B cell (primary cell): ENCODE data around the gene ARHGEF7. TPM values are rescaled to one million over a fixed set of nuclear protein-coding genes. Genes with fewer than 3 reads are reported as not detected.

Experiments used
- ATAC-seq: fragments of 200-7000 bp; cut with Tn5 transposase; one replicate; pipeline ENCODE4 v1.10.0; 2021; ENCODE audit warnings: low read depth, mild to moderate bottlenecking, moderate number of reproducible peaks, moderate library complexity
- CTCF ChIA-PET: fragments of 350-600 bp; sonication (Branson Sonifier 250); formaldehyde crosslinking; loops from one replicate; lab custom pipeline; 2021; ENCODE audit warnings: antibody characterized with exemption, inconsistent platforms; lab: Charles Lee
- POLR2A ChIA-PET: fragments of 350-600 bp; sonication (Branson Sonifier 250); formaldehyde crosslinking; loops from one replicate; lab custom pipeline; 2021; ENCODE audit warnings: antibody characterized with exemption; lab: Charles Lee
- DNase-seq: peaks from one replicate; pipeline ENCODE4 v3.0.0; 2013
- H2AFZ ChIP-seq: 2 replicates; pipeline ENCODE4 v1.6.1; 2012; ENCODE audit warnings: mild to moderate bottlenecking, low read depth, low read length; ENCODE audit not compliant: insufficient read depth, poor library complexity, severe bottlenecking
- H3K27ac ChIP-seq, 2 donors: 1 replicate in 1 of 2; 2 replicates in 1 of 2; pipeline ENCODE4 v1.5.1; 2012 to 2013; ENCODE audit warnings: low read length in 2 of 2, mild to moderate bottlenecking in 2 of 2, moderate library complexity in 1 of 2
- H3K27me3 ChIP-seq, 4 experiments: fragments of 200-600 bp in 1 of 4; sonication (generic) in 1 of 4; replicated peaks in 1 of 4; 1 replicate in 2 of 4; 2 replicates in 2 of 4; pipeline versions ENCODE4 v1.6.1 to v1.7.0; 2013 to 2016; ENCODE audit warnings: low read length in 3 of 4, mild to moderate bottlenecking in 2 of 4, mixed read lengths in 1 of 4, moderate library complexity in 1 of 4; ENCODE audit not compliant: insufficient read depth in 4 of 4, control insufficient read depth in 3 of 4; ENCODE audit errors: control extremely low read depth in 1 of 4
- H3K36me3 ChIP-seq, 2 experiments: replicated peaks in 1 of 2; 1 replicate in 1 of 2; 2 replicates in 1 of 2; pipeline versions ENCODE4 v1.6.1 to v1.7.1; 2013; ENCODE audit warnings: low read length in 1 of 2; ENCODE audit not compliant: insufficient read depth in 2 of 2, control insufficient read depth in 1 of 2; ENCODE audit errors: control extremely low read depth in 1 of 2, extremely low read depth in 1 of 2
- H3K4me1 ChIP-seq, 2 donors: fragments of 200-600 bp in 1 of 2; sonication (generic) in 1 of 2; 1 replicate in 1 of 2; 2 replicates in 1 of 2; pipeline versions ENCODE4 v1.5.1 to v1.6.1; 2013 to 2017; ENCODE audit warnings: low read length in 2 of 2; ENCODE audit not compliant: control insufficient read depth in 2 of 2, insufficient read depth in 2 of 2
- H3K4me2 ChIP-seq: replicated peaks from 2 replicates; pipeline ENCODE3; 2012; ENCODE audit warnings: mild to moderate bottlenecking, low read depth, low read length; ENCODE audit not compliant: poor library complexity, severe bottlenecking
- H3K4me3 ChIP-seq, 5 experiments: fragments of 200-600 bp in 1 of 5; sonication (generic) in 1 of 5; 1 replicate in 3 of 5; 2 replicates in 2 of 5; pipeline versions ENCODE4 v1.5.1 to v1.7.0; 2011 to 2016; ENCODE audit warnings: low read length in 4 of 5, mild to moderate bottlenecking in 4 of 5, low read depth in 2 of 5, control low read depth in 1 of 5, moderate library complexity in 1 of 5; ENCODE audit not compliant: insufficient read depth in 1 of 5; ENCODE audit errors: control extremely low read depth in 1 of 5, extremely low read depth in 1 of 5
- H3K79me2 ChIP-seq: fragments of 200-600 bp; sonication (generic); one replicate; pipeline ENCODE4 v1.6.0; 2016; ENCODE audit warnings: low read length; ENCODE audit not compliant: control insufficient read depth, insufficient read depth
- H3K9ac ChIP-seq: fragments of 200-600 bp; sonication (generic); 2 replicates; pipeline ENCODE4 v1.6.1; 2017; ENCODE audit warnings: mild to moderate bottlenecking, low read length, moderate library complexity
- H3K9me3 ChIP-seq, 3 donors: one replicate each; pipeline versions ENCODE4 v1.6.1 to v1.7.1; 2013; ENCODE audit warnings: low read length in 2 of 3; ENCODE audit not compliant: control insufficient read depth in 2 of 3, insufficient read depth in 1 of 3; ENCODE audit errors: control extremely low read depth in 1 of 3
- H4K20me1 ChIP-seq: 2 replicates; pipeline ENCODE4 v1.6.0; 2012; ENCODE audit warnings: mild to moderate bottlenecking, low read length; ENCODE audit not compliant: insufficient read depth, control insufficient read depth, poor library complexity, severe bottlenecking
- H3K27ac Mint-ChIP-seq: one replicate; pipeline ENCODE4 v1.8.0; 2021; ENCODE audit warnings: mixed read lengths
- H3K27me3 Mint-ChIP-seq: one replicate; pipeline ENCODE4 v1.8.0; 2021; ENCODE audit warnings: mixed read lengths
- H3K4me1 Mint-ChIP-seq: one replicate; pipeline ENCODE4 v1.8.0; 2021; ENCODE audit warnings: mixed read lengths
- H3K4me3 Mint-ChIP-seq: one replicate; pipeline ENCODE4 v1.8.0; 2021; ENCODE audit warnings: mixed read lengths
- H3K9me3 Mint-ChIP-seq: one replicate; pipeline ENCODE4 v1.8.0; 2022; ENCODE audit warnings: mixed read lengths; ENCODE audit not compliant: insufficient read depth
- CTCF ChIP-seq: fragments of 200-600 bp; IDR thresholded peaks from one replicate; pipeline ENCODE4 v1.8.0; 2022; ENCODE audit warnings: antibody characterized with exemption, mild to moderate bottlenecking
- EZH2 ChIP-seq: IDR thresholded peaks from 2 replicates; pipeline ENCODE4 v1.6.1; 2012; ENCODE audit warnings: borderline replicate concordance, low read depth, mild to moderate bottlenecking, moderate library complexity, low read length; ENCODE audit not compliant: insufficient read depth, poor library complexity, severe bottlenecking
- WGBS: methylation state at CpG from one replicate; pipeline ENCODE4 v1.1.5; 2013; ENCODE audit warnings: missing lambda C conversion rate; ENCODE audit not compliant: insufficient coverage; 5-methylcytosine and 5-hydroxymethylcytosine counted together
- intact Hi-C: fragments of 100-400 bp; cut with micrococcal nuclease; formaldehyde crosslinking; loops from one replicate; pipeline ENCODE4 v1.10.0; 2022
- polyA plus RNA-seq: library from polyadenylated mRNA; depleted of rRNA; stranded (reverse); fragments of >200 nt; gene quantifications from 2 replicates; pipeline ENCODE4 v1.2.3, GENCODE V29; 2012
- total RNA-seq, 2 donors: library from RNA; stranded (reverse); fragments of 120-200 nt in 1 of 2; gene quantifications; 1 replicate in 1 of 2; 2 replicates in 1 of 2; pipeline versions ENCODE4 v1.2.3 to v1.2.4, GENCODE V29; 2013 to 2022

ARHGEF7 gene
- total and polyA plus RNA-seq, 2 donors (not counting 1 experiment from before 2014, with no cell fraction given), result 62.3 to 125 TPM

GRCh38 chr13:111258637-111259036 is 143.5 kb downstream of the ARHGEF7 start:
- ChIA-PET CTCF (no interaction called here), POLR2A (no interaction called here)
- Histone ChIP-seq H3K4me1 (no peaks in the 10 kb centered on the region), H3K4me2 (no peak overlapping the region), H3K9ac (no peak overlapping the region), H4K20me1 (peaks cover 33% of the 10 kb centered on the region), H3K4me3 (no peak overlapping the region), H3K79me2 (peaks cover 29% of the 10 kb centered on the region), H3K27me3 (no peaks in the 10 kb centered on the region), H3K27ac (no peak overlapping the region), H2AFZ (no peak overlapping the region), H3K36me3 (peaks cover 0 to 55% of the 10 kb centered on the region in 2 experiments), H3K9me3 (peaks cover 1 to 20% (median 7%) of the 10 kb centered on the region in 3 donors)
- H3K4me3 Mint-ChIP-seq, result no peak overlapping the region
- H3K4me1 Mint-ChIP-seq, result no peaks in the 10 kb centered on the region
- TF ChIP-seq EZH2 (no peak), CTCF (no peak)
- no peaks in the 10 kb centered on the region for H3K27me3 Mint-ChIP-seq
- intact Hi-C loops, result no loop called here
- no peak for DNase-seq
- no peak overlapping the region for H3K27ac Mint-ChIP-seq
- H3K9me3 Mint-ChIP-seq, result peaks cover 3% of the 10 kb centered on the region
- WGBS, result 97% methylated on average over 3 of the region's 3 CpGs
- no peak for ATAC-seq

GRCh38 chr13:111259058-111259457 is 143.9 kb downstream of the ARHGEF7 start:
- Mint-ChIP-seq H3K27me3 (no peaks in the 10 kb centered on the region), H3K9me3 (peaks cover 3% of the 10 kb centered on the region), H3K4me3 (no peak overlapping the region), H3K4me1 (no peaks in the 10 kb centered on the region), H3K27ac (no peak overlapping the region)
- peaks cover 1 to 20% (median 7%) of the 10 kb centered on the region in 3 donors for H3K9me3 ChIP-seq
- peaks cover 29% of the 10 kb centered on the region for H4K20me1 ChIP-seq
- intact Hi-C loops, result no loop called here
- no peaks in the 10 kb centered on the region for H3K4me1 ChIP-seq
- DNase-seq (no peak), ATAC-seq (no peak)
- H3K27ac ChIP-seq, result no peak overlapping the region
- TF ChIP-seq EZH2 (no peak), CTCF (no peak)
- CTCF ChIA-PET, result no interaction called here
- H3K4me2 ChIP-seq, result no peak overlapping the region
- H3K9ac ChIP-seq, result no peak overlapping the region
- 100% methylated on average over 4 of the region's 6 CpGs for WGBS
- H3K4me3 ChIP-seq, result no peak overlapping the region
- H3K79me2 ChIP-seq, result peaks cover 29% of the 10 kb centered on the region
- no peaks in the 10 kb centered on the region for H3K27me3 ChIP-seq
- H3K36me3 ChIP-seq, result peaks cover 0 to 50% of the 10 kb centered on the region in 2 experiments
- H2AFZ ChIP-seq, result no peak overlapping the region
- POLR2A ChIA-PET, result no interaction called here
